SHP77 (cell line): ENCODE results near the gene UPK3B.
"Not testable (repeated sequence)": the region's sequence is repeated elsewhere in the genome, so short reads cannot be mapped to it uniquely, and the experiment has no call there.

Experiments
- DNase-seq, 2 experiments: peaks; one replicate each; lab custom pipeline; 2025; lab: John Stamatoyannopoulos, UW

The UPK3B gene

GRCh38 chr7:76492139-76492538, 18.2 kb upstream of the UPK3B start:
- DNase-seq, result not testable (repeated sequence)

- not testable (repeated sequence) for DNase-seq
Measured at GRCh38 chr7:76495717-76496116, 14.6 kb upstream of the UPK3B start.

- not testable (repeated sequence) for DNase-seq
Measured at GRCh38 chr7:76497918-76498582, 12.3 kb upstream of the UPK3B start.

GRCh38 chr7:76498583-76499200, 11.7 kb upstream of the UPK3B start:
- not testable (repeated sequence) for DNase-seq

- not testable (repeated sequence) for DNase-seq
Measured at GRCh38 chr7:76499201-76499923, 11.0 kb upstream of the UPK3B start.

GRCh38 chr7:76499924-76500241, 10.5 kb upstream of the UPK3B start:
- not testable (repeated sequence) for DNase-seq

GRCh38 chr7:76502224-76502623, 8.1 kb upstream of the UPK3B start:
- not testable (repeated sequence) for DNase-seq

- DNase-seq, result not testable (repeated sequence)
Measured at GRCh38 chr7:76502836-76503235, 7.5 kb upstream of the UPK3B start.

- not testable (repeated sequence) for DNase-seq
Measured at GRCh38 chr7:76503244-76503643, 7.1 kb upstream of the UPK3B start.

- DNase-seq, result not testable (repeated sequence)
Measured at GRCh38 chr7:76504351-76505167, 5.8 kb upstream of the UPK3B start.

- no peak for DNase-seq
Measured at GRCh38 chr7:76505168-76506080, 4.9 kb upstream of the UPK3B start.

- no peak for DNase-seq
Measured at GRCh38 chr7:76506081-76506440, 4.3 kb upstream of the UPK3B start.

GRCh38 chr7:76506643-76507042, 3.7 kb upstream of the UPK3B start:
- not testable (repeated sequence) for DNase-seq

GRCh38 chr7:76507723-76508406, 2.5 kb upstream of the UPK3B start:
- no peak for DNase-seq

- not testable (repeated sequence) for DNase-seq
Measured at GRCh38 chr7:76511200-76511910, 1.0 kb downstream of the UPK3B start.

- DNase-seq, result not testable (repeated sequence)
Measured at GRCh38 chr7:76511911-76512885, 1.8 kb downstream of the UPK3B start.

- DNase-seq, result no peak
Measured at GRCh38 chr7:76512941-76513816, 2.8 kb downstream of the UPK3B start.
